Stimulated activated CD4-positive, alpha-beta T cell treated with anti-CD3 and anti-CD28 coated beads, Interleukin-4, amount 100 ng/mL, for 24 hours (primary cell): ENCODE data around the gene THEMIS.
"Not testable (repeated sequence)": the region's sequence is repeated elsewhere in the genome, so short reads cannot be mapped to it uniquely, and the experiment has no call there.

ENCODE experiments used
- DNase-seq: peaks from one replicate; pipeline ENCODE4 v3.0.0-alpha.2; 2020

The THEMIS gene, protein sequence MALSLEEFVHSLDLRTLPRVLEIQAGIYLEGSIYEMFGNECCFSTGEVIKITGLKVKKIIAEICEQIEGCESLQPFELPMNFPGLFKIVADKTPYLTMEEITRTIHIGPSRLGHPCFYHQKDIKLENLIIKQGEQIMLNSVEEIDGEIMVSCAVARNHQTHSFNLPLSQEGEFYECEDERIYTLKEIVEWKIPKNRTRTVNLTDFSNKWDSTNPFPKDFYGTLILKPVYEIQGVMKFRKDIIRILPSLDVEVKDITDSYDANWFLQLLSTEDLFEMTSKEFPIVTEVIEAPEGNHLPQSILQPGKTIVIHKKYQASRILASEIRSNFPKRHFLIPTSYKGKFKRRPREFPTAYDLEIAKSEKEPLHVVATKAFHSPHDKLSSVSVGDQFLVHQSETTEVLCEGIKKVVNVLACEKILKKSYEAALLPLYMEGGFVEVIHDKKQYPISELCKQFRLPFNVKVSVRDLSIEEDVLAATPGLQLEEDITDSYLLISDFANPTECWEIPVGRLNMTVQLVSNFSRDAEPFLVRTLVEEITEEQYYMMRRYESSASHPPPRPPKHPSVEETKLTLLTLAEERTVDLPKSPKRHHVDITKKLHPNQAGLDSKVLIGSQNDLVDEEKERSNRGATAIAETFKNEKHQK

DNA sequence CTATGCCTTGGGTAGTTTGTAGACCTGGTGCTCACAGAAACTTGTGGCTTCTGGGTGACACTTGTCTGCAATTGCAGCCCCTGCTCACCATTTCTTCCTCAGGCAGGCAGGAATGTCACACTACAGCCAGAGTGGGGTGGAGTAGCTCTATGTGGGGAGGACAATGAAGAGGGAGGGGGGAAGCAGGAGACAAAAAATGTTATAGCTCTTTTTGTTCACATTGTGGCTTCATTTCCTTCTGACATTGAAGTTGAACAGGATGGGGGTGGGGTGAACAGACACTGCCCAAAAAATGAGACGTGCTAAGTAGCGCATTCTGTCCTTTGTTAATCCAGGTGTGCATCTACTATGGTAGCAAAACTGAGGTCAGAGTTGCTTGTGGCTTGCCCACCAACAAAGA lies at the start of gene THEMIS:
Gene THEMIS (minus strand): TSS at position 124 of the 400 bp plus-strand sequence. CDS start 126 bp downstream, outside the sequence.
- DNase-seq, result peak; percentile 33

DNA sequence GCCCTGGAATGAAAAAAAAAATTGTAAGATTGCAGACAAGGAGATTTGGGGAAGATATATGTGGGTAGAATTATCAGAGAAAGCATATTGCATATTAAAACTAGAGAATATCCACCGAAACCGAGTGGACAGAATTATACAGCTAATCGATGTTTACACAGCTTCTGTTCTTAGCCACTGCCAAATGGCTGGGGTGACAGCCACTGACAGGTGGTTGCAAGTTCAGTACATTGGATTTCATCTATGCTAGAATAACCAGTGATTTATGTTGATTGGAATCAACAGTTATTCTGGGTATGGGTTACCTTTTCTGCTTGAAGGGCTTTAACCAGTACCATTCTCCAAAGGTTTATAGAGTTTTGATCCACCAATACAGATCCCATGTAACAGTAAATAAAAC lies 48.4 kb upstream of the THEMIS start:
- no peak for DNase-seq

DNA sequence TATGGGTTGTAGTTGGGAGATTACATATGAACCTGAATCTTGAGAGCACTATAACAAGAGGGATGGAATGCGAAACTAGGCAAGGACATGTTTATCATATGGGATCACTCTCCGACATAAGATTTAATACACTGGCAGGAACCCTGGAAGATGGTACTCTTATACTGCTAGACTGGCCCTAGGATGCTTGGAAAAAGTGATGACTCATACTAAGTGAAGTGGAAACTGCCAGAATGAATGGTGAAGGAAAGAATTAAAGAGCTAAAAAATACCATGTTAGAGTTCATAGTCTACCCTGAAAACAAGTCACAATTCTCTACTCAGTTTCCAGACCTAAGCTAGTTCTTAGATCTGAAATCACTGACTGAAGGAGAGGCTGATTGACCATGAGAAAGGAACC lies 45.5 kb upstream of the THEMIS start:
- no peak for DNase-seq

DNA sequence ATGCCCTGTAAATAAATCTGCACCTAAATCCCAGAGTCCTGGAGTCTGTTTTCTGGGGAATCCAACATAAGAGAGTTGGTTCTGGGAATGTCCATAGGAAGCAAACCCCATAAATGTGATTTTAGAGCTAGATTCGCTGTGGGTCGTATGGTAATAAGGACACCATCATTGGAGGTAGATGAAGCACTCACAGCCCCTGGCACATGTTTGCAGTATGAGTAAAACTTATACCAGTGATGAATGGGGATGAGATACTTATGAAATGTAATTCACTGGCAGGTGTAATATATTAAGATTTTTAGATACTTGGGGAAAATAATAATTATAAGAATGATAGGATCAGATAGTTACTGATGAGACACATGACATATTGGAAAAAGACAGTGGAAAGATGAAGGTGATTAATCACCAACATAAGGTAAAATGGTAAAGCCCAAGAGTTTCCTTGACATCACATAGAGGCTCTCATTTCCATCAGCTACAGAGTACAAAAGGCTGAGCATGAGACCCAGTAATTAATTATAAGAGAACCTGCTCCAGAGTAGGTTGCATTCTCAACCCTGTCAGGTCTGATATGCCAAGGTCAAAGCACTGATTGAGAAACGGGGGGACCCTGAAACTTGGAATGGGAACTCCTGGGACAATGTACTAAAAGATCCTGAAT lies 44.7 kb upstream of the THEMIS start:
- no peak for DNase-seq

DNA sequence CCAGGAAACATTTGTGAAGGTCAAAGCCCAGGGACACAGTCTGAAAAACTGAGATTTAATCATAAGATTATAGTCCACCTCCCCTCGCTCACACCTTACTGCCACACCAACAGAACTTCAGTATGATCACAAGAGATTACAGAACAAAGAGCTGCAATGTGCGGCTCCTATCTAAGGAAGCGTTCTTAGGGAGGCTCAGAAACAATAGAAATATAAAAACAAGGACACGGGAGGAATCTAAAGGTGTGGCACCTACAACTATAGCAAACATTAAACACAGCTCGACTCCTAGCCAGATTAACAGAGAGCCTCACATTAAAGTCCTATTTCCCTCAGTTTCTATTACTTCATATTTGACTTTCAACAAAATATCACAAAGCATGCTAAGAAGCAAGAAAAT lies 40.4 kb upstream of the THEMIS start:
- DNase-seq, result no peak

DNA sequence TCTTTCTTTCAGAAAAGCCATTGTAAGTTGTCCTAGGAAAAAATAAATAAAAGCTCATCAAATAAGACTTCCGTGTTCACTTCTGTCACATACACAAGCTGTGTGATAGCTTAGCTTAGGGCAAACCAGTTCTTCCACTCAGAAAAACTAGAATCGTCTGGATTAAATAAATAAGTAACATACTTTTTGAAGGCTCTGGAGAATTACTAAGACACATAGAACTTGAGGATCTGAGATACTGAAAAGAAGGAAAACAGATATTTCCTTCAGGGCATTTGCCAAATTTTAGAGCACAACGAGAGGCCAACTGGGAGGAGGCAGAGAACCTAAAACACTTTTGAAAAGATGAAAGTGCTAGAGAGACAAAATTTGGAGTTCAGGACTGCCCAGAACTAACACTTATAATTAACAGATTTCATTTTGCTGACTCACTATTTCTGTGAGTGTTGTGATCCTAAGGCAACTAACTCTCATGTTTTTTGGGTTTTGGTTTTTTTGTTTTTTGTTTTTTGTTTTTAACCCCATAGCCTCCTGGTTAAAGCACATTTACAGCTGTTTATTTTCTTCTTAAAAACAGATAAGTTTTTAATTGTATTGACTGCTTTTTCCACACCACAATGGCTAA lies 38.7 kb upstream of the THEMIS start:
- DNase-seq, result no peak

DNA sequence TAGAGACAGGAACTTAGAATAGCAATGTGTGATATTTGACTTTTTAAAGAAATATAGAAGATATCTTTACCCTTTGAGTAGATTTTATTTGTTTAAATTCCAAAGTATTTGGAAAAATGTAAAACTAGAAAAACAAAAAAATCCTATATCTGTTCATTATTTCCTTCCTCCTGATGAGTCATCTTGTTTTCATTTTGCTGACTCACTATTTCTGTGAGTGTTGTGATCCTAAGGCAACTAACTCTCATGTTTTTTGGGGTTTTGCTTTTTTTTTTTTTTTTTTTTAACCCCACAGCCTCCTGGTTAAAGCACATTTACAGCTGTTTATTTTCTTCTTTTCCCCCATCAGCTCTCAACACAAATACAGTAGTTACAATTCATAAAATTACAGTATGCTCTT lies 37.8 kb upstream of the THEMIS start:
- no peak for DNase-seq

DNA sequence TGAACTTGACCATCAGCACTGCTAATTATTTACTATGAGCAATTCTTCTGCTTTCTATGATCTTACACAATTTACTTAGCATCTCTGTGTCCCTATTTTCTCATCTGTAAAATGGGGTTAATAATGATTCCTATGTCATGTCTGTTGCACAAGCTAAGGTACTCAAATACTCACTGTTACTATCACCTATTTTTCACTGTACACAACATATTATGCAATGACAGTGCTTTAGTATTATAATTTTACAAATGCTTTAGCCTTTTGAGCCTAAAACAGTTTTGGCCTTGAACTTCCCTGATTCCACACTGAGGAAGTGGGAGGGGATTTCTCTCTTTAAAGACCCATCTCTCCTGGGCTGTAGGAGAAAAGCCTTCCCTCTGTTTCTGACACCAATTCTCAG lies 36.9 kb upstream of the THEMIS start:
- no peak for DNase-seq

DNA sequence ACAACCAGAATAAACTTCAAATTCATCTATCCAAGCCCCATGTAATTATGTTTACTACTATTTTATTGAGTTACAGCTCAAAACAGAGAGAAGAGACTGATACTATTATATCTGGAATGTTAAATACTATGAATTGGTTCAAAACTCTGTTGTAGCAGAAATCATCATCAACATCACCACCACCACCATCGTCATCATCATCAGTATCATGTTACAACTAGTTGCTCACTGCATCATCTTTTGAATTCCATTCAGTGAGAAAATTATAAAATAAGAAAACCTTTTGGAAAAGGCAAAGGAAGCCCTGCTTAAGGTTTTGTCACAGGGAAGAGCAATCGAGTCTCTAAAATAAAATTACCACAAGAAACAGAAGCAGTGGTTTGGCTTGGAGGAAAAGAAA lies 36.2 kb upstream of the THEMIS start:
- no peak for DNase-seq

DNA sequence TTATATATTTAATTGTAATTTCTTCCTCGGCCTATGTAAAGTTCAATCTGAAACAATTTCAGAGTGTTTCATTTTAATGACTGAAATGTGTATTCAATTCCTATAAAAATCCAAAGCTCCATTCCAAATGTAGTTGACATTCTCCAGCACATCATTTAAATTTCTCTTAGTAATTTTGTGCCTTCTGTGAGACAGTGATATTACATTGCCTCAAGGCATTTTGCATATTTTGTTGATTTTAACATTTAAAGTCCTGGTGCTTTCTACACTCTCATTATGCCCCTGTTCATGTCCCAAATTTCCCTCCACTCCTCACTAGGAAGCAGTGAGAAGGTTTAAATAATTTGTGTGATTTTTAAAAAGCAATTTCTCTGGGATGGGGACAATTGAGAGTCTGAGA lies 34.1 kb upstream of the THEMIS start:
- no peak for DNase-seq

DNA sequence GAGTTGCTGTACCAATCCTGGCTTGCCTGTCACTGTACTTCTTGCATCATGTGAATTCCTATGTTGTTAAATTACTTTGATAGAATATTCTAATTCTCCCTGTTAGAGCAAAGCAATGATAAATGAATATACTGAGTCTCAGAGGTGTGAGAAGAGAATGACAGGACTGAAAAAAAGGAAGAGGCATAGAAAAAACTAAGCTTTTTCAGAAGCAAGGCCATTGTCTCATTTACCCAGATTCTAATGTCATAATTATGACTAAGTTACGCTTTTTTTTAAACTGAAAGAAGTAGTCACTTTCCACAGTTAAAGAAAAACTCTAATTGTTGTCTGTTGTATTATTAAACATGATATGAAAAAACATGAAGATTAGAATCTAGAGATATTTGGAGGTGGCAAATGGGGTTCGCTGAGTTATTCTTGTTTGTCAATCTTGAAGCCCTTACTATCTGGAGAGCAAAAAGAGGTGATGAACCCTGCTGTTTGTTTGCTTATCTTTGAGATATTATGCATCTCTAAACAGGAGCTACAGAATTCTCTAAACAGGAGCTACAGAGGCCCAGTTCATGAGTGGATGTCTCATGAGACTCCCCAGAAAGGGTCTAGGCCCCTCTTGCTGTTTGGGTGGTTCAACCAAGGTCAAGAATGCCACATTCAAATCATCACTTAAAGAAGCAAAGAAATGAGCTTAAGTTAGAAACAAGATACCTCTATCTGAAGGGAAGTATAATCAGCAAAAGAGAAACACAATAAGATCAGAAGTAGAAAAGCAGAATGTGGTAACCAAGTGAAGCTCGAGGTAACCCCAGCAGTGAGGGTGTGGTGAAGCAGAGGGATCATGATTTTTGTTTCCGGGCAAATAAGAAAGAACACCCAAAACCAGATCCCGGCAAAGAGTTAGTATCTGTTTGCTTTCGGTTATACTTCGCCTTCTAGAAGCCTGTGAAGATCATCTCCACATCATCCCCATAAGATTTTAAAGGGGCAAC lies 33.3 kb upstream of the THEMIS start:
- DNase-seq, result peak; percentile 38

DNA sequence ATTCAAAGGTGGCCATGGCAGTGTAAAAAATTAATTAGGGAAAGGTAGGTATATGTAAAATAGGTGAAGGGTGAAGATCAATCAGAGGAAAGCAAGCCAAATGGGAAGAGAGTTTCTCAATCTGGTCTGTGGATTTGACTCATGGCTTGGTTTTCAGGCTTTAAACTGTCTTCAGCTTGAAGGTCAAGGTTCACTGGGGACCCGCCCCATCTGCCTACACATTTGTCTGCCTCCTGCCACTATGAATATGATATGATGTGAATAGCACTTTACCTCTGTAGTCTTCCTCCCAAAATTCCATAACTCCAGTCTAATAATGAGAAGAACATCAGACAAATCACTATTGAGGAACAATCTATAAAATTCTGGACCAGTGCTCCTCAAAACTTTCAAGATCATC lies 32.3 kb upstream of the THEMIS start:
- no peak for DNase-seq

DNA sequence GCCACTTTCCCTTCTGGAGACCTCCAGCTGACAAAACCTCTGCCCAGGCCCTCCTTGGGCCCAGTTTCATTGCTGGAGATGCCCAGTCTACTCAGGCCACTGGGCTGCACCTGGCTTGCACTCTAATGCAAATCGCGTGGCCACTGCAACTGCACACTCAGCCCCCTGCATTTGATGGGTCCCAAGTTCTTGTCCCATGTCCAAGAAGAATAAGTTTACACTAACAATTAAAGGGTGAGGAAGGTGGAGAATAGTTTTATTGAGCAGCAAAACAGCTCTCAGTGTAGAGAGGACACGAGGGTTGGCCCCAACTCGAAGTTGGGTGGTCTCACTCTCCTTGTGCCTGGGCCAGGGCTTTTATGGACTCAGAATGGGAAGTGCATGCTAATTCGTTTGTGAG lies 31.9 kb upstream of the THEMIS start:
- no peak for DNase-seq

DNA sequence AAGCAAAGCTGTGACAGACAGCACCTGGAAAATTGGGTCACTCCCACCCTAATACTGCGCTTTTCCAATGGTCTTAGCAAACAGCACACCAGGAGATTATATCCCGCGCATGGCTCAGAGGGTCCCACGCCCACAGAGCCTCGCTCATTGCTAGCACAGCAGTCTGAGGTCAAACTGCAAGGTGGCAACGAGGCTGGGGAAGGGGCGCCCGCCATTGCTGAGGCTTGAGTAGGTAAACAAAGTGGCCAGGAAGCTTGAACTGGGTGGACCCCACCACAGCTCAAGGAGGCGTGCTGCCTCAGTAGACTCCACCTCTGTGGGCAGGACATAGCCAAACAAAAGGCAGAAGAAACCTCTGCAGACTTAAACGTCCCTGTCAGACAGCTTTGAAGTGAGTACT lies 25.6 kb upstream of the THEMIS start:
- DNase-seq, result not testable (repeated sequence)

DNA sequence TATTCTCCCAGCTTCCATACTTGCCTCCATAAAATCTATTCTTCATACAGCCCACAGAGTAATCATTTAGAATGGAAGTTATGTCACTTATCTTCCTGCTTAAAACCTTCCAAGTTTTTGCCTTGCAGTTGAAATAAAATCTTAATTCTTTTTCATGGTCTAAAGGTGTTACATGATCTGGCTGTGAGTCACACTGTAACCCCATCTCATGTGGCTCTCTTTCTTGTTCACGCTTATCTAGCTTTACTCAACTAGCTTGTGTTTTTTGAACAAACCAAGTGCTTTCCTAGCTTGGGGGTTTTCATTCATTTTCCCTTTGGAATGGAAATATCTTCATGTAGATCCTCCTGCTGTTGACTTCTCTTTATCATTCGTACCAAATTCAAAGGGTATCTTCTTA lies 23.6 kb upstream of the THEMIS start:
- no peak for DNase-seq

DNA sequence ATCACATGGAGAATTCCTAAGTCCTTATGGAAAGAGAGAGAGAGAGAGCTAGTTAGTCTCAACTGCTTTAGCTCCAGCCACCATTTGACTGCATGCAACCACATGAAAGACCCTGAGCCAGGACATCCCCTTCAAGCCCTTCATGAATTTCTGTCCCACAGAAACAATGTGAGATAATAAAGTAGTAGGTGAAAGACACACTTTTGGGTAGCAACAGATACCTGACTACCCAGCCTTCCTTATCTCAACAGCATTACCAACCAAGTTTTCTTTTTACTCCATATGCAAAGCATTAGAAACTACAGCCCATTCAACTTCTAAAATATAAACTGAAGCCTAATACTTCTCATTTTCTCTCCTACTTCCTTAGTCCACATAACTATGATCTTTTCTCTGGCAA lies 23.2 kb upstream of the THEMIS start:
- no peak for DNase-seq

DNA sequence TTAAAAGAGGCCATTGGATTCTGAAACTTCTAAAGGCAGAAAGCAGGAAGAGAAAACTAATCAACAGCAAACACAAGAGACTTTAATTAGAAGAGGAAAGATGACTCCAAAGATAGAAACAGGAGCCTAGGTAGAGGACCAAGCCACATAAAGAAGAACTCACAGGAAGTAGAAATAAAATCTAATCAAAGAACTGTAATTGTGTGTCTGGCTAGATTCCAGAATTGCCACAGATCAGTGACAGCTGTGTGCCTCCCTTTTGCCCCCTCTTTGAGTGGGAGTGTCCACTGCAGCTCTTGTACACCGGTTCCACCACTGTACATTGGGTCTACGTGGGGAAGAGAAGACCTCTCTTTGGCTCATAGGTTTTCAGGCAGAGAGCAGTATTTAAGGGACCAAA lies 22.3 kb upstream of the THEMIS start:
- no peak for DNase-seq

DNA sequence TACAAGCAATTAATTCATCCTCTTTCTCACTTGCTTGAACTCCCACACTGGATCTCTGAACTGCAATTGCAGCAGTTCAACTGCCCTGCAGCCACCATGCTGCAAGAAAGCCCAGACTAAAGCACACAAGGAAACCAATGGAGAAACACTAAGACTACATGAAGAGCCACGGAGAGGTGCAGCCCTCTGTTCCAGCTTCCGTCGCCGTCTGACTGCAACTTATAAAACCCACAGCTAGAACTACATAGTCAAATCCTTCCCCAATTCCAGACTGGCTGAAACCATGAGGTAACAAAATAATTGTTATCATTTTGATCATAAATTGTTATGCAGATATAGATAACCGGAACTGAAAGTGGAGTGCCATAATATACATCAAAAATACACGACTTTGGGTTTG lies 21.1 kb upstream of the THEMIS start:
- DNase-seq, result no peak

DNA sequence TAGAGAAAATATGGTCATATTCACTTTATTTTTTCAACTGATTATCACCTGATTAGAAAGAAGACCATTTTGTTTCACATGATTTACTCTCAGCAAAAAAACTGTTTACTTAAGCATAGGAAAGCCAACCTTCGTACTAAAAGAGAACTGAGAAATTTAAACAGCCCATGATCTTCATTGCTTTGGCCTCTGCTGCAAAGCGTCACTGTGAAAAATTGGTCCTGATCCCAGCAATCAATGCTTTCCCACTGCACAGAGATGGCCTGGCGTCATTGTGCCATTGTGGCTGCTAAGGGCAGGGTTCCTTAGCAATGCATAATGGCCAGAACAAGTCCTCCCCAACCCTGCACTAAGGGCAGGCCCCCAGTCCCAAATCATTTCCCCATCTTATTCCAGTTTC lies 19.9 kb upstream of the THEMIS start:
- no peak for DNase-seq

DNA sequence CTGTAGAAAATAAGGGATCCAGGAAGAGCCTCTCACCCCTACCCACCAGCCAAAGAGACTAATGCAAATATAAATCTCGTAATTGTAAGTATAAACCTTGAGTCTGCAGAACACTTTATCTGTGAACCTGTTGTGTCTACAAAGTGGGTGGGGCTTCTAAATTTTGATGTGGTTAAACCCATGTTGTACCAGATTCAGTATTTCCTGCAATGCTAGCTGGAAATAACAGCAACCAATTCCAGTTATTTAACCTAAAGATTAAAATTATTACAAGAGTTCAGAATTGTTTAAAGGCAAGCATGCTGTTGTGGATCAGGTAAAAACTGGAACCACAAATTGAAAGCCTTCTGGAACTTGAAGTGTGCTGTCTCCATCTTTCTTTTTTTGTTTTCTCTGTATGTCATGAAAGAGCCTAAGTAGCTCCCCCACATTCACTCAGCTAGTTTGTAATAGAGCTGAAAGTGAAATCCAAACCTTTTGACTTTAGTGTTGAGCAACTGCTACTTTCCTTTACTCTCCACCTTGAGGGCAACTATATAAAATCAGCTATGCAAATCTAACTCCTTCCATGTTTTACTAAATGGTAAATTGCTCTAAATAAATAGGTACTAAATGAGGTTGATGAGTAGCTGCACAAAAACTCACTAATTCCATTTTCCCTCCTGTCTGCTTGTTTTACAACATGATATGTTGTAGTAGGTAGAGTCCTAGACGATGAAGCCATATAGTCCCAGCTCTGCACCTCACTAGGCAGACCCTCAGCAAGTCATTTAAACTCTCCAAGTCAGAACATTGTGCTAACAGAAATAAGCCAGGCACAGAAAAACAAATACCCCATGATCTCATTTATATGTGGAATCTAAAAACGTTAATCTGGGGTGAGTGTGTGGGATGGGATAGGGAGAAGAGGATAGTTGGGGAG lies 17.9 kb upstream of the THEMIS start:
- DNase-seq, result peak; percentile 20

DNA sequence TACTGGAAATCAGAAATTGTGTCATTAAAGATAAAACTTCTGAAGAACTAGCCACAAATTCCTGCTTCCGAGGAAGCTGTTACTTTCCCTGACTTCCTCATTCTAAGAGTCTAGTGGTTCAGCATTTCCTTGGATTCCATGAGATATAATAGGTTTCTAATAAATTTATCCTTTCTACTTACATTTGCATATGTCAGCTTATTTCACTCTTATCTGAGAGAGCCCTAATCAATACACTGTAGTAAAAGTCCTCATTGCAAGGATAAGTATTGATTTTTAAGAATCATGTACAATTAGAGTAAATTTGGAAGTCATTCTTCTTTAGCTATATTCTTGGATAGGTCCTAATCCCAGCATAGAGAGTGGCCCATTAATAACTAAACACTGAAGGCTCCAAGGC lies 16.9 kb upstream of the THEMIS start:
- no peak for DNase-seq
